Endometrial microvascular endothelial cells (primary cell): ENCODE measurements around the gene WDR46. TPM values are rescaled to one million over a fixed set of nuclear protein-coding genes. Genes with fewer than 3 reads are reported as not detected.

Source experiments
- in situ Hi-C: cut with HindIII; loops from 2 replicates; pipeline ENCODE4 v1.10.0; 2017; ENCODE audit warnings: low sequenced_read_pairs, low pct_unique_long_range_greater_than_20kb; ENCODE audit errors: inconsistent ontology term
- total RNA-seq: library from RNA; depleted of rRNA; stranded (reverse); fragments of >200 nt; gene quantifications from one replicate; pipeline ENCODE4 v1.2.3, GENCODE V29; 2015; ENCODE audit errors: inconsistent ontology term

Gene WDR46
- total RNA-seq, 1 donor from 2014 or later, result 75.1 TPM

GRCh38 chr6:33314515-33314942 is 25.5 kb upstream of the WDR46 start:
- in situ Hi-C loops, result no loop called here

DNA sequence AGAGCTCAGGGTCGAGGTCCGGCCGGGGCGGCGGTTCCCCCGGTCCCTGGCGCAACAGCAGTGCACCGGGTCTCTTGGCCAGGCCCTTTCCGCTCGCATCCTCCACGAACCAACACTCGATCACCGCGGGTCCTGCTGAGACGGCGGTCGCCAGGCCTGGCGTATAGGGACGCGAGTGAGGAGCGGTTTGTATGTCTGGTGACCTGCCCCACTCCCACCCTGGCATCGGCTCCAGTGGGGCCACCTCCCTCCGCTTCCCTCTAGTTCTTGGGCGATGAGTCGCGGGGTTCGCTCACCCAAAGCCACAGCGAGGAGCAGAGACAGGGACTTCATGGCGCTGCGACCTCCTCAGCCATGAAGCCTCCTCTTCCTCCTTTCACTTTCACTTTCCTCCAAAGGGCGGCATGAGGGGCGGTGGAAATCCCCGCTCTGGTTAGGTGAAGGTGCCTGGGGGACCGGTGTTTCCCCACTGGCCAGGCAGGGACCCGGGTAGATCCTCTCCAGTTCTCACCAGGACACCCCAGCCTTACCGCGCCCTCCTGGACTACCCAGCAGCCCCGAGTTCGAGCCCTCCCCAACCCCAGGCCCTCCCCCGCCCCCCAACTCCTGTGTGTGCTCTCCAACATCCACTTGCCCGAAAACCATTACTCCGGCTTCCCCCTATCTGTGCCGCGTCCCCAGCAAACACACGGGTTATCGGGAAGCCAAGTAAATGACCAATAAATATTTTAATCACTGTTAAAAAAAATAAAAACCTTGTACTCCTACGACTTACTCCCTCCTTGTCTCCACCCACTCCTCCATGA is 24.9 kb upstream of the WDR46 start, which contains the start of gene TAPBP:
Gene TAPBP, minus strand, starts transcription at position 370 of the 806 bp plus-strand sequence. Its CDS starts 37 bp downstream, at position 333.
- in situ Hi-C loops, result no loop called here

DNA sequence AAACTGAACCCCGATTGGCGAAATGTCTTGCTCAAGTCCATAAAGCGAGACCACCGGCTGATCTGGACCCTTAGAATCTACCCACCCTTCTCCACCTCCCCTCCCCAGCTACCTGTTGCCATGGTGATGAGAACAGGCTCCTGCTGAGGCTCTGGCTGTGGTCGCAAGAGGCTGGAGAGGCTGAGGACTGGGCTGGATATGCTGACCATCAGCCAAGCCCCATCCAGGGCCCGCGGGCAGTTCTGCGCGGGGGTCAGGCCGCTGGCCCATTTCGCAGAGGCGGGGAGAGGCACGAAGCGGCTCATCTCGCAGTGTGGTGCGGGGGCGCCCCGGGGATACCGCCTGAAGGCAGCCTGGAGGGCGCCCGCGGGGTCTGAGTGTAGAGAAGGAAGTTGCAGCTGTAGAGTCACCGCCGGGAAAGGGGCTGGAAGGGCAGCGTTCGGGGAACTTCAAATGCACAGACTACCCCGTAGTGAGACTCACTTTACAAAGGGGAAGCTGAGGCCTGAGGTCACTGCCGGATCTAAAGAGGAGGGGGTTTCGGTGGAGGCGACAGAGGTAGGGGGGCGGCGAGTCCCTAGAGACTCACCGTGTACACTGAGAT is 24.2 kb upstream of the WDR46 start:
- in situ Hi-C loops, result no loop called here

GRCh38 chr6:33312361-33313104 is 23.5 kb upstream of the WDR46 start:
- in situ Hi-C loops, result no loop called here

DNA sequence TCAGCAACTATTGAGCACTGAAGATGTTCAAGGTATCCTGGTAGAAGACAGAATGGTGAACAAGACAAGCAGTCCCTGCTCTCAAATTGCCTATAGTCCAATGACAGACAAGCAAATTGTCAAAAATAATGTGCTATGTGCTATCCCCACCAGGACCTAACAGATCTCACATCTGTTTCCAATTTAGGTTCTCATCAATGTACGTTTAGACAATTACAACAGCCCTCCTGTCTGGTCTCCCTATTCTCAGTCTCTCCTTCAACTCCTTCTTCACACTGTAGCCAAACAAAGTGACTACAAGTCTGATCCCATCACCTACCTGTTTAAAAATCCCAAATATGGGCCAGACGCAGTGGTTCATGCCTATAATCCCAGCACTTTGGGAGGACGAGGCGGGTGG is 17.3 kb upstream of the WDR46 start:
- in situ Hi-C loops, result no loop called here

DNA sequence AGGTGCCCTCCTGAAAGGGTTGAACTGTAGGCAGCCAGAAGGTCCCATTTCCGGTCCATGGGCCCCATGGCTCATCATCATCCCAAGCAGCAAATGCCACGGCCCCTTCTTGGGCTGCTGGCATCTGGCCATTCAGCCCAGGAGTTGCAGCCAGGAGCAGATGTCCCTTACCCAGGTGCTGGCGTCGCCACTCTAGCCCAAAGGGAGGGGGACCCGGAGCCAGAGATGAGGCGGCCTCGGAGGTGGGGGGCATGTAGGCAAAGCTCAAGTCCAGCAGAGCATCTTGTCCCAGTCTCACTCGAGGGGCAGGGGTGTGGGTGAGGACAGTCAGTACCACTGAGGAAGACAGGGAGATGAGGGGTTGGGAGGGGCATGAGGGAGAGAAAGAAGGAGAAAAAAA is 16.0 kb upstream of the WDR46 start:
- in situ Hi-C loops, result no loop called here

DNA sequence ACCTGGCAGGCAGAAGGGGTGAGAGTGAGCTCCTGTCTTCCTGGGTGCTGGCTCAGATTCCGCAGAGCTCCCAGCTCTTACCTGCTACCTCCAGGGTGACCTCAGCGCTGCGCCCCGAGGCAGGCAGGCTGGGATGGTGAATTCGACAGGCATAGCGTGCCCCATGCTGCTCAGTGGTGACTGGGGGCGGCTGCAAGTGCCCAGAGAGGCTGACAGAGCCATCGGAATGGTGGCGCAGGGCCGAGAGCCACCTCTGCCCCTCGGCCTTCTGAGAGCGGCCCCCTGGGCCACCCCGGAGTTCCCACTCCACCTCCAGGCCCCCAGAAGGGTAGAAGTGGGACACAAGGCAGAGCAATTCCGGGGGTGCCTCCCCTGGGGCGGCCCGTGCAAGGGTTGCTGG is 15.2 kb upstream of the WDR46 start:
- in situ Hi-C loops, result no loop called here

DNA sequence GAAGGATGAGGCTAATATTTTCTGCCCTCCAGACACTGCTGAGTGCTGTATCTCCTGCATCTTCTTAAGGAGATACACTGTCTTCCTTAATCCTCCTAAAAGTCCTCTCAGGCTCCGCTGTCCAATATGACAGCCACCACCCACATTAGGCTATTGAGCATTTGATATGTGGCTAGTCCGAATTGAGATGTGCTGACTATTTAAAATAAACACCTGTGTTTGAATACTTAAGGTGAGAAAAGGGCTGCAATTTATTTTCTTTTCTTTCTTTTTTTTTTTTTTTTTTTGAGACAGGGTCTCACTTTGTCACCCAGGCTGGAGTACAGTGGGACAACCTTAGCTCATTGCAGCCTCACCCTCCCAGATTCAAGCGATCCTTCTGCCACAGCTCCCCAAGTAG is 12.8 kb upstream of the WDR46 start:
- in situ Hi-C loops, result no loop called here

DNA sequence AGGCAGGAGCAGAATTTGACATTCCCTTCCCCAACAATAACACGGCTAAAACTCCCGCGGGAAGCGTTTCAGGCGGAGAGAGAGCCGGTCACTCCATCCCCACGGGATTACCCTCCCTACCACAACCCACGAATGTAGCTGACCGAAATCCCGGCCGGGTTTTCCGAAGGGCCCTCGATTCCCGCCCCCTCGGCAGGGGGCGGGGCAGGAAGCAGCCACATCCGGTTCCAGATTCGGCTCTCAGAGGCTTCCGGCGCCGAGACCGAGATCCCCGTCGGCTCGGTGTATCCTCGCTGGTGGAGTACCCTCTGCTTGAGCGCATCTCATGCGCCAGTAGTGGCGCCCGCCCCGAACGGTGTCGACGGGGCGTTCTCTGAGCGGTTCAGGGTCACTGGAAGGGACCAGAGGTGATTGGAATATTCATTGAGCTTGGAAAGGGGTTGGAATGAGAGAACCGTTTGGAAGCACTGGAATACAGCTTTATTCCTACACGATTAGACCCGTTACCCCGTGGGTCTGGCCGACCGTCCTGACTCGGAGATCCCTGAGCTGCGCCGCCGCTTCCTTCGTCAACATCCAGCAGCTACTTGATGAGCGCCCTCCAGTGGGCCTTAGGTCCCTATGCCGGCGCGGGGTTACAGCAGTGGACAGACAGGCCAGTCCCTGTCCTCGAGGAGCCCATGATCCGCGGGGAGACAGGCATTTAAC is 10.4 kb upstream of the WDR46 start:
- in situ Hi-C loops, result no loop called here

GRCh38 chr6:33298773-33299236 is 9.8 kb upstream of the WDR46 start, which contains the start of gene RGL2:
RGL2 (minus strand) TSS chr6:33298942; CDS start chr6:33298610, 332 bp downstream.
- in situ Hi-C loops, result no loop called here

GRCh38 chr6:33297956-33298772 is 9.1 kb upstream of the WDR46 start:
- in situ Hi-C loops, result no loop called here

- in situ Hi-C loops, result no loop called here
Measured at GRCh38 chr6:33297406-33297955, 8.4 kb upstream of the WDR46 start.

DNA sequence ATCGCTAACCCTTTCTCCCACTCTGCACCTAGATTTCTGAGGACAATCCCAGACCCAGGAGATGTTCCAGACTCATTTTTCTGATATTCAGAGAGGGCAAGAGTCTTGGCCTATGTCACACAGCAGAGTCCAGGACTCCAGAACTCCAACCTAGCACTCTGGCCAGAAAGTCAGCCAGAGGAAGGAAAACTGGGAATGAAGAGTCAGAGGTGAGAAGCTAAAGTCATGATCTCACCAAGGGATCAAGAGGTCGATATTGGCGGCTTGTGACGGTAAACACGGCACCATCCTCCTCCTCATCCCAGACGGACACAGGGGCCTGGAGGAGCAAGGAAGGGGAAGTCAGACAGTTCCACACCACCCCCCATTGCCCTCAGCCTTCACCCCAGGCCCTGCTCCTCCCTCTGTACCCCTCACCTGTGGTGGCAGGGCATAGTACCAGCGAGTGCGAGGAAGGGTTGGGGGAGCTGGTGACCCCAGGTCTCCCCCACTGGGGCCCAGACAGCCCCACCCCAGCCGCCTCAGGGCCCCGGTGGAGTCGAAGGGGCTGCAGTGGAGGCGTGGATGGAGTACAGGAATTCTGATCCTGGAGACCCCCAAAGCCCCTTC is 7.9 kb upstream of the WDR46 start:
- in situ Hi-C loops, result no loop called here

DNA sequence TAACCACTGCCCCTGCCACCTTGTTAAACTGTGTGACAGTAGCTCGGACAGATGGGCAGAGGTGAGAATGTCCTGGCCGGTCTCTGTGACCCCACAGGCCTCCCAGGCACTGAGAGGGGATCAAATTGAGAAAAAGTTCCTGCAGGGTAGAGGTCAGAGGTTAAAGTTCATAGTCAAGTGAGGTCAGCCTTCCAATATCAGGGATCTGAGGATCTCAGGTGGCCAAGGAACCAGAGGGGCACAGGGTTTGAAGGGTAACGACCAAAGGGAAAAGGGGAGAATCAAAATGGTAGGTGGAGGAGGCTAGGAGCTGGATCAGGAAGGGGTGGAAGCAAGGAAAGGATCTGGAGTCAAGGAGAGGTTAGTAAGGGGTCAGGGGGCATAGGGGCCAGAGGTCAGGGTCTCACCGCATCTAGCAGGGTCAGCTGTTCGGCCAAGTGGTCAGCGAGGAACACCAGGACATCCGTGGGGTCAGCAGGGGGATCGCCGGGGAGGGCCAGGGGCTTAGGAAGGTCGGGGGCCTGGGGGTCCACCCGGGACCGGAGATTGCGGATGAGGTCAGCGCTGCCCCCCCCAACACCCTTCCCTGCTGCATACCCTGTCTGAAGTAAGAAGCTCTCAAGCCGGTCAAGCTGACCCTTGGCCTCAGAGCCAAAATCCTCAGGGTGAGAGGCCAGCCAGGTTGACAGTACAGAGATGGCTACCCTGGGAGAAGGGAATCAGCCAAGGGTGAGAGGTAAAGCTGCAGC is 6.8 kb upstream of the WDR46 start:
- in situ Hi-C loops, result no loop called here

GRCh38 chr6:33294086-33294823 is 5.2 kb upstream of the WDR46 start:
- in situ Hi-C loops, result no loop called here

DNA sequence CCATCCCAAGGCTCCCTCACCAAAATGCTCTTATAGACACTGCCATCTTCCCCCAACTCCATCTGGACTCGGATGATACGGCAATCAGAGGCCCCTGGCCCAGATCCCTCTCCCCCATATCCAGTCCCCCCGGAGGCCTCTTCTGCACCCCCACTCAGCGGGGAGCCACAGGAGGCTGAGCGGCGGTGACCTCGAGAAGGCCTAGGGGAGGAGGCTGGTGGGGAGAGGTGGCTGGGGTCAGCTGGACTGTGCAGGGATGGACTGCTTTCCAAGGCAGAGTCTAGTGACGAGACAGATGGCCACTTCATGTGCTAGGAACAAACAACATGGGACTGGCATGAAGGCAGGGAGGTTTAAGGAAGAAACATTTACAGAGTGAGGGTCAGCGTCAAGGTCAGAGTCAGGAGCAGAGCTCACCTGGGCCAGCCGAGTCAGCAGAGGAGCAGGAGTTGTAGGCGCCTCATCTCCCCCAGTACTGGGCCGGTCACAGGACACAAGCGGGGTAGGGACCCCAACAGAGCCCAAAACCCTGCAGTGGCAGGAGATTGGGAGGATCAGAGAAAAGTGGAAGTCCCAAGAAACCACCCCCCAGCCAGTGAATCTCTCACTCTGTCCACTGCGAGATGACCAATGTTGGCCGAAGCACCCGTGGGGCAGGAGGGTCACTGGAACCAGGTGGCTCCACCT is 4.1 kb upstream of the WDR46 start:
- in situ Hi-C loops, result no loop called here
